Measurements from ENCODE around the gene PLCB4.

The PLCB4 gene

DNA sequence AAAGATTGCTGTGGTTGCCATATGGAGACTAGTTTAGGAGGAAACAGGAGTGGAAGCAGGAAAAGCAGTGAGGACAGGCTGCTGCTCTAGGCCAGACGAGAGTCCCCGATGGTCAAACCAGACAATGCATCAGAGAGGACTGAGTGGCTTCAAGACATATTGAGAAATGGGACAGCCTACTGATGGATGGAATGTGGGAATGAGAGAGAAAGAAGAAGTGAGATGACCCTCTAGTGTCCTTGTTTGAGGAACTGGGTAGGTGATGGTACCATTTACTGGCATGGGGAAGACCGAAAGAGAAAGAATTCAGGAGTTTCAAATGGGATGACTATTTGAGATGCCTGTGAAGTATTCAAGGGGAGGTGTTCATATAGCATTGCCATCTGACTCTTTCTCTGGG, 333.7 kb downstream of the PLCB4 start:
- DNase-seq (ENCODE audit: low spot score), result no peak

DNA sequence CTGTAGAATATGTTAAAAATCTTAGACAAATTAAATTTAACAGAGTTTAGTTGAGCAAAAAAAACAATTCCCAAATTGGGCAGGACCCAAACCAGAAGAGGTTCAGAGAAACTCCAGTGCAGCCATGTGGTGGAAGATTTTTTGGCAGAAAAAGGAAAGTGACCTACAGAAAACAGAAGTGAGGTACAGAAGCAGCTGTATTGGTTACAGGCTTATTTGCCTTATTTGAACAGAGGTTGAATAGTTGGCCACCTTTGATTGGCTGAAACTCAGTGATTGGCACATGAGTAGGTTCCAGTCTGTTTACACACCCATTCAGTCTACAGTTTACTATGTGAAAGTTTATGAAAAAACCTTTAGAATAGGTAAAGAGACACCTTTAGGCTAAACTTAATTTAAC, 334.6 kb downstream of the PLCB4 start:
- DNase-seq (ENCODE audit: low spot score), result no peak

DNA sequence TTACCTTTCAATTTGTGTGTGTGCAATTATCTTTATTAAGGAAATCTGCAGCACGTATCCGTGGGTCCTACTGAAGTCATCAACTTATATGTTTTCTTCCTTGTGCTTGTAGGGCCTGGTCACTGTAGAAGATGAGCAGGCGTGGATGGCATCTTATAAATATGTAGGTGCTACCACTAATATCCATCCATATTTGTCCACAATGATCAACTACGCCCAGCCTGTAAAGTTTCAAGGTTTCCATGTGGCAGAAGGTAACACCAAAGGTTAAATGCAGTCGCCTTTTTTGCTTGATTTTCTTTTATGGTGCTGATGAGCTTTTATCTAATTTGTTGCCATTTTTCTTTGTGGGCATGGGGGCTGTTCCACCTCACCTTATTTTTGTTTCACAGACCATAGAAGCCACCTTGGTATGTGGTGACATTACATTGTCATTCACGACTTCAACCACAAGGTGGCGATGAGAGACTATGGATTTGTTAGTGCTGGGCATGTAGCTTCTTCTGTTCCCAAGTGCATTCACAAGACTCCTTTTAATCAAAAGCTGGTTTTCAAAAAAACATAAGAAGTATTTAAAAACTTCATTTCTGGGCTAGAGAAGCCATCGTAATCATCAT, 339.0 kb downstream of the PLCB4 start:
- peak; percentile 58 for DNase-seq (ENCODE audit: low spot score)

DNA sequence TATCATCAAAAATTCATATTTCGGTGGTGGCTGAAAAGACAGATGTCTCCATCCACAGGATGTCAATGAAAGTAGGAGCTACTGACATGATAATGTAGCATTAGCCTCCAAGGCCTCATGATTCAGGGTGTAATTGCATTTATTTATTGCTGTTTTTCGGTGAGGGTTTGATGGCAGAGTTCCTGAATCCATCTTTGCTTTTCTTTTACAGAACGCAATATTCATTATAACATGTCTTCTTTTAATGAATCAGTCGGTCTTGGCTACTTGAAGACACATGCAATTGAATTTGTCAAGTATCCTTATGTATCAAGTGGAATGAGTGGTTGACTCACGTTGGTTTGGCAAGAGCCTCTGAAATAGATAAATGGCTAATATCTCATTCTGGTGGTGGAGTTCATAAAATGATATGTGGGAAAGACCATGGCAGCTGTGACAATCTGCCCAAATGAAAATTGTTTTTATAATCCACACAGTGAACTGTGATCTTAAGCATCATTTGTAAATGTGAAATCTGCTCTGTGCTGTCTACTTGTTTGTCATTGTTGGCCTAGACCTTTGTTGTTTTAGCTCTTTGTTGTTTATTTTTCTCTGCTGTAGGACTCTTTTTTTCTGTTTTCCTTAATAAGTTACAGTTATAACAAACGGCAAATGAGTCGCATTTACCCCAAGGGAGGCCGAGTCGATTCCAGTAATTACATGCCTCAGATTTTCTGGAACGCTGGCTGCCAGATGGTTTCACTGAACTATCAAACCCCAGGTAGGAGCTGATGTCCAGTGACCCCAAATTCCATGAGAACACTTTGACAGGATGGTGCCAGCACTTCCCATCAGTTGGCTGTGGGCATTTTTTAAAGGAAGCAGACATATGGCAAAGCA, 339.8 kb downstream of the PLCB4 start:
- DNase-seq (ENCODE audit: low spot score), result no peak

DNA sequence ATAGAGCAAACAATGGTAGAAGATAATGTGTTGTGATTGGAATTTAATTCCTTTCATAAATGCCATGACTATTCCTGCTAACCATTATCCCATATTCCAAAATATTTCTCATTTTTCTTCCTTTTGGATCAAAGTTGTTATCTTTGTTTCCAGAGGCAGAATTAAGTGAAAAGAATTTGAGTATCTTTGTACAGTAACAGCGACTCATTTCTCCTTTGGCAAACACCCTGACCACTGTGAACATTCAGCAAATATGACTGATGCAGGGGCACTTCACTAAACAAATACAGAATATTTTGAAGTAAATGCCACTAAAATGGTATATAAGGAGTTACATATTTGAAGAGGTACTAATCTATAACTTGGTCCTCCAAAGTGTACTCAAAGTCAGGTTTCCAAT, 340.5 kb downstream of the PLCB4 start:
- DNase-seq (ENCODE audit: low spot score), result no peak

DNA sequence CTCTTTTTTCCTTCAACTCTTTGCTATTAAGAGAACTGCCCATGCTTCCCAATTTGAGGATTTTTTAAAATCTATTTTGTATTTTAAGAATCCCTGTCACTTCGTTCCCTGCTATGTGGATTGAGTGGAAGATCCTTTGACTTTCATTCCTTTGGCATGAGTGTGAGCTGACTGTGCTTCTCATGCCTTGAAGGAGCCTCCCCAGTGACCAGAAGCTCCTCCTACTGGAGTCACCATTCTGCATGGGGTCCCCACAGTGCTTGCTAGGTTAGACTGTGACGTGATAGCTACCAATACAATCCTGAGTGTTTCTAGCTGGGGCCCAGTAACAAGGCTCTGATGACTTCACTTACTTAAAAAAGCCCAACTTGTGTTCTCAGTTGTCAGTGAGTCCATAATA, 341.1 kb downstream of the PLCB4 start:
- no peak for DNase-seq (ENCODE audit: low spot score)

DNA sequence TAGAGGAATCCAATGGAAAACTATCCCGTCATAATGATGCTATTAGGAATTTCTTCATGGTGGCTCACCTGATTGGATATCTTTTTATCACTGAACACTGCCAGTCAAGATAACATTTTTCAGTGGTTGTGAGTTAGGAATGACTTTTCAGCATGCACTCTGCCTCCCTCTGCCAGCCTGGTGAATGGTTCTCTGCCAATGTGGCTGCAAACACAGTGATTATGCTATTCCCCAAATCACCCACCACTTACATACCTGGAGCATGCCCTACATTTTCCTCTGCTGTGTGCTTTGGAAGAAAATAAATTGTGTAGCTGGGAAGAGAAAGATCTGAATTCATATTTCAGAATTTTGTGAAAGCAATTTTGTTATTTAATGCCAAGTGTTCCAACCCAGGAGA, 342.9 kb downstream of the PLCB4 start:
- no peak for DNase-seq (ENCODE audit: low spot score)

DNA sequence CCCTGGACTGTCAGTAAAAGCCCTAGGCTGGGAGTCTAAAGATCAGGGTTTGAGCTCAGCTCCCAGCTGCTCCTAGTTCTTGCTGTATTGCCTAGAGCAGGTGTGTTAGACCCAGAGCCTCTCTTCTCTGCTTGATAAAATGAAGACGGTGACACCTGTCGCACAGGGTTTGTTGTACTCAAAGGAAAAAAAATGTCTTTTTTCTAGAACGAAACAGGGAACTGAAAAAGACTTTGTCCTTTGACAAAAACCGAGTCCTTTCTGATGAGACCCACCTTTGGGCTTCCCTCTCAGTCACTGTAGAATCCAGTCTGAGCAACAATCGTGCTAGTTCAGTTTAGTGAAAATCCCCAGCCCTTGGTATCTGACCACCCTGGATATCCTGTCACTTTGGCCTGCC, 343.4 kb downstream of the PLCB4 start:
- no peak for DNase-seq (ENCODE audit: low spot score)

DNA sequence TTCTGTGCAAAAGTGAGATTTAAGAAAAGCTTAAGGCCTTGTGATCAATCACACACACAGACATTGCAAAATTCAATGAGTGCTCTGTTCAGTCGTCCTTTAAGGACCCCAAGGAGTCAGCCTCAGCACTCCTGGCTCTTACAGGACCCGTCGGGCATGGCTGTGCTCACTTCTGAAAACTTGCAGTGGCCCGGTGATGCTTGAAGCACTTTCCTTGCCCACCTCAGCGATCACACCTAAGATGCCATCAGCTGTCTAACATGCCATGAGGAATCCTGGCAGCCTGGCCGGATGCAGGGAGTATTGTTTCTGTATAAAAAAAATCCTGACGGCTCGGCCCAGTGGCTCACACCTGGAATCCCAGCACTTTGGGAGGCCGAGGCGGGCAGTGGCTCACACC, 344.1 kb downstream of the PLCB4 start:
- DNase-seq (ENCODE audit: low spot score), result no peak

DNA sequence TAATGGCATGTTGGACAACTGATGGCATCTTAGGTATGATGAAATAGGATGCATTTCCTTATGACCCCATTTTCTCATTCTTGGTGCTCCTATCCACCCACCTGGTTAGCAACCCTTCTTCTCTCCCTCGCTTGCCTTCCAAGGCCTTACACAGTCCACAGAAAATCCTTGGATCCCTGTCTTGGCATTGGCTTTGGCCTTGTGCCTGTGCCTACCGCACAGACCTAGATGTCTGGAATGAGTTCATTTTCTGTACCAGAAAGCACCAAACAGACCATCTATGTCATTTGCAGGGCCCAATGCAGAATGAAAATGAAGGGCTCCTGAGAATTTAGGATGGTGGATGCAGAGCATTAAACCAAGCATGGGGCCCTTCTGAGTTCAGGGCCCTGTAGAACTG, 346.5 kb downstream of the PLCB4 start:
- no peak for DNase-seq (ENCODE audit: low spot score)

DNA sequence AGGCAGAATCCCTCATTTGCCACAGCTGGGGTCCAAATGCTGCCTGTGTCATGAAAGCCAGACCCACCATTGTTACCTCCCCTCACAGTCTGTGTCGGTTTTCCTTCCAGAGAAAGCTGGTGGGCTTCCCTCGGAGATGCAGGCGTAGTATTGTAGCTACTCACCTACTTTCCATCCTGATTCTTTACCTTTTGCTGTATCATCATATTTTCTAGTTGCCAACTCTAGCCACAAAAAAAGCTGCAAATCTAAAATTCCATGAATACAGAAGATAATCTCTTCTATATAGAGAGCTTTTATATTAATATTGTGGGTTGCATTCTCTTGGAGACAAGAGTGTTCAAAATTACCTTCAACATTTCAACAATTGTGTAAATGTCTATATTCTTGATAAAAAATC, 347.5 kb downstream of the PLCB4 start:
- no peak for DNase-seq (ENCODE audit: low spot score)

DNA sequence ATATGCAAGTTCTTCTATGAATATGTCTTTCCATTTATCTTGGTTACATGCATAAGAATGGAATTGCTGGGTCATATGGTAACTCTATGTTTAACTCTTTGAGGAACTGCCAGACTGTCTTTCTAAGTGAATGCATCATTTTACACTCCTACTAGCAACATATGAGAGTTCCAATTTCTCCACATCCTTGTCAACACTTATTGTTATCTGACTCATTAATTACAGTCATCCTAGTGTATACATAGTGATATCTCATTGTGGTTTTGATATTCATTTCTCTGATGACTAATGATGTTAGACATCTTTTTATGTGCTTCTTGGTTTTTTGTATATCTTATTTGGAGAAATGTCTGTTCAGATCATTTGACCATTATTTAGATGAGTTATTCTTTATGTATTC, 348.8 kb downstream of the PLCB4 start:
- DNase-seq (ENCODE audit: low spot score), result no peak

DNA sequence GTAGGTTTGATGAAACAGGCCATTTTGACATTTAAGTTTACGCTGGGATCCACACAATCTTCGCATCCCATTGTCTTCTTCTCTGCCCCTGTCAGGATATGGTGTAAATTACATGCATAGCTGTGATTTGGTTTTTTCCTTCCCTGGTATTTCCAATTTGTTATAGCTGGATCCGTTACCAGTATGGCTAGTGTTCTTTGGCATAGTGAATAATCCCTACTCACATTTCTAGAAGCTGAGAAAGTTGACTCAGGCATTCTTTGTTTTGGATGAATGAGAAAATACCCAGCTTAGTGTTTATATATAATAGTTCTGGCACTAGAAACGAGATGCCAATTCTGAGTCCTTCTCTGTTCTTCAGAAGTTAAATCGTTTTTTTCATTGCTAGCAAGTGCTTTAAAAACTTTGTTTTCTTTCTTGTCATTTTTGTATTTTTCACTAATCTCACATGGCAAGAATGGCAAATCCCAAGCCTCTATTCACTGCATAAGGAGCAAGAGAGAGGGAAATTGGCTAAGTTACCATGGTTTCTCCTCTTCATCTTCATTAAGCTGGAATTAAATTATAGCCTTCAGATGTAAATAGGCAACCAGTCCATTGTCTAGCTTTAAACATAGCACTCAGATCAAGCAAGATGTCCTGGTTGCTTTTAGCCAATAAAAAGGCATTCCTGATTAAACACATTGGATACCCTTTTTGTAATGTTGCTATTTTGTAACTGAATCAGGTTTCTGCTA, 353.6 kb downstream of the PLCB4 start:
- no peak for DNase-seq (ENCODE audit: low spot score)

DNA sequence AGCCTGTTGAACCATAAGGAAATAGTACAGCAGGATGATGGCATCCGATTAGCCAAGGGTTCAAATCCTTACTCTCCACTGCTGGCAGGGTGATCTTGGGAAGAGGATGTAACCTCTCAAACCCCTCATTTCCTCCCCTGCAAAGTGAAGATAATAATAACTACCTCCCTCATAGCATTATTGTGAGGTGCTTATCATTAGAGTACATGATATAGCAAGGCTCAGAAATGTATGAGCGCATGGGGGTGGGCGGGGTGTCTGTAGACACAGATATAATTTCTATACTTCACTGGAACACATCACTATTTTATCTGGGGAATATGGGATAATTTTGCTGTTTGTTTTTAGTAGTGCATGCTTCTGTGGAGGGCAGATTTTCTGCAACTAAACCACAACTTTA, 355.7 kb downstream of the PLCB4 start:
- no peak for DNase-seq (ENCODE audit: low spot score)

DNA sequence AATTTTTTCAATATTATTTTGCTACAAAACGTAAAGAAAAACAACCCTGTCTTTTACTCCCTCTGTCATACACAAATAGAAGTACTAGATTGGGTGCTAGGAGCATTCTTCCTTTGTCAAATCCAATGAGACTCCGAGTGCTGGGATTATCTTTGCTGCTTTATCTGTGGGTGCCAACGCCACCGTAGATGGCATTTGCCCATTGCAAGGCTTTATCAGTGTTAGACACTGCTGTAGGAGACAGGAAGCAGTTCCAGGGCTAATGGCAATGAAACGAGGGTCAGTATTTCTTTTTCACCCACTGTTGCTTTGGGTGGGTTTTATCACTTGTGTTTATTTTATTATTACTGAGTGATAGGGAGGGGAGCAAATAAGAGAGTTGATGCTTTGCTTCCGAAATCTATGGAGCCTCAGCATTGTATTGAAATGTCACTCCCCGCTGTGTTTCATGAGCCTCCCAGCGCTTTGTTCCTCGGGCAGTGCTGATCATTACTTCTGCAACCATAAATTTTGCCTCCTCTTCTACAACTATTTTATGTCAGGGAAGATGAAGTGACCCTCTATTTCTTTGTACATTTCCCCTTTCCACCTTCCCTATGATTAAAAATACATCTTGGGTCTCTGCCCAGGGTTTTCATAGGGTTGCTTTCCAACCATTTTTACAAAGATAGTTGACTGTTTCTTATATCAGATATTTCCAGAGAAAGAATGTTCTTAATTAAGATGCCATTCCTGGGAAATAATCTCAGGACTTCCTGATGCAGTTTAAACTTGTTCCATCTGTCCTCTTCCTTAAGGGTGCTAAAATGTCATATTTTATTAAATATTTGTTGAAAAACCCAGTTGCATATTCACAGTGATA, 358.8 kb downstream of the PLCB4 start:
- DNase-seq (ENCODE audit: low spot score), result no peak

DNA sequence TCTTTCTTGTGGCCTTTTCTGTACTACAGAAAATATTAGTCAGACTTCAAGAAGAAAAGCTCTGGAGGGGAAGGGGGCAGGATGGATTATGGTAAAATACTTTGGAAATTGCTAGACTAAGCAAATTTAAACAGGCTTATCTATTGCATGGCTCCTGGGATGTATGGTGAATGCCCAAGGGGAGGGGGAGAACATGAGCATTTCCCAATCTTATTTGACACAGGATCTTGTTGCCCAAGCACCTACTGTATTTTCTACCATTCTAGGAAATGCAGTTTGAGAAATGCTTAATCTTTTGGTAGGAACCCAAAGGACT, 359.4 kb downstream of the PLCB4 start:
- no peak for DNase-seq (ENCODE audit: low spot score)

DNA sequence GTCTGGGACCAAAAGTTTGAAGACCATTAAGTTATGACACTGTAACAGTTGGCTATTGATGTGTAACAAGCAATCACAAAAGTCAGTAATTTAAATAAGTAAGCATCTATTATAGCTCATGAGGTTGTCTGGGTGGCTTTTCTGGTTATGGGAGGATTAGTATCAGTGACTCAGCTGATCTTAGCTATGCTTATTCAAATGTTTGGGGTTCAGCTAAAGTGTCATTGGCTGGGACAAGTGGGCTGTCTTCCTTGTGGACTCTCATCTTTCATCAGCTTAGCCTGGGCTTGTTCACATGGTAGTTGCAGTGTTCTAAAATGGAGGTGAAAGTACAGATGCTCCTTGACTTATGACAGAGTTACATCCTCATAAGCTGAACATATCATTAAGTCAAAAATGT, 370.9 kb downstream of the PLCB4 start:
- DNase-seq (ENCODE audit: low spot score), result no peak

DNA sequence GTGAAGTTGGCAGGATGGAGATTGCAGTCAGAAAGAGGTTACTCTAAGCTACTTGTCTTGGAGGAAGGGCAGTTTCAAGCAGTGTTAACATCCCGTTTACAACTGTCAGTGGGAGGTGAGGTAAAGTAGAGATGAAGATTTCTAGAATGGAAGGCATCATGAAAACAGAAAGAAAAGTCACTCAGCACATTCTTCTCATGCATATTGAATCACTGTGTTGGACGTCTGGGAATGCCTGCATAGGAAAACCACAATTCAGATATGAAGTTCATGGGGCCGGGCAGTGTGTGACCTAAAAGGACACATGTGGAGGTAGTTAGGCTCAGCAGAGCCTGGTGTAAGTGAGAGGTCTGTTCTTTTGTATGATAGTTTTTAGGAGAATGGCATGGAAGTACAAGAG, 372.0 kb downstream of the PLCB4 start:
- DNase-seq (ENCODE audit: low spot score), result no peak

DNA sequence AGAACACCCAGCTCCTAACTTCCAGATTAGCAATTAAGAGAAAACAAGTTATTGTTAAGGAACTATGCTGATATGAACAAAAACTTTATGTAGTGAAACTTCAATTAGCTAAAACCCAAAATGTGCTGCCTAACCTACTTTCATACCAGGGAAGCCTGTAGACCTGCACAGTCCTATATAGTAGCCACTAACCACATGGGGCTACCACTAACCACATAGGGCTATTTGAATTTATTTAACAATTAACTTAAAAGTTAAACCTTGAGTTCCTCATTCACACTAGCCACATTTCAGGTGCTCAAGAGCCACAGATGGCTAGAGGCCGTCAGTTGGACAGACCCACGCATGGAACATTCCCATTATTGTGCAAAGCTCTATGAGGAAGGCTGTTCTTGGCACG, 373.1 kb downstream of the PLCB4 start:
- no peak for DNase-seq (ENCODE audit: low spot score)

DNA sequence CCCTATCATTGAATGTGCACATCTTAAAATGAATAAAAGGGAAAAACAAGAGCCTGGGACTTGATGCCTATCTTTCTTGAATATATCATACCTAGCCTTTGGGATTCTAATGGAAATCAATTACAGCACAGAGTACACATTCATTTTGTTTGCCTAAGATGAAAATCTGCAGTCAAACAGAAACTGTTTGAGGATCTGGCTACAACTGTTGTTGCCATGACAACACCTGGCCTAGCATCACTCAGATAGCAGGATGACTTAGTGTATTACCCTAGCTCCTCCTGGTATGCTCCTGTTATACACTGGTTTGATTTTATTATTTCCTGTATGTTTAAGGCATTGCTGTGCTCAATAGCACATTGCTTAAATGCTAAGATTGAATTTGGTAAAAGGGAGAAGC, 374.0 kb downstream of the PLCB4 start:
- DNase-seq (ENCODE audit: low spot score), result peak; percentile 9

DNA sequence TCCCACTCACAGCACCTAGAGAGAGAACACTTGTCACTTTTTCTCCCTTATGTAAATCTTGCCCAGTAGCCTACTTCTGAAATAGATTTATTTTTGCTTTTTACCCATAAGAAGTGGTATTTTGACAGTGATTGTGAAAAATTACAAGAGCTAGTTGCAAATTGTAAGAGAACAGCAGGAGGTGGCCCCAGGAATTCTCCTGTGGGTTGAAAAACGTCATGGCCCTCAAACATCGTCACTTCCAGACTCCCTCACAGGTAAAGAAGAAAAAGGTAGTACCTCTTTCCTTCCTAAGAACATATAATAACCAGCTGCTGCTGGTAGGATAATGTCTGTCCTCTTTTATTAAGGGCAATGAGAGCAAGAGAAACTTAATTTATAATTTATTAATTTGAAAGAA, 376.0 kb downstream of the PLCB4 start:
- no peak for DNase-seq (ENCODE audit: low spot score)

DNA sequence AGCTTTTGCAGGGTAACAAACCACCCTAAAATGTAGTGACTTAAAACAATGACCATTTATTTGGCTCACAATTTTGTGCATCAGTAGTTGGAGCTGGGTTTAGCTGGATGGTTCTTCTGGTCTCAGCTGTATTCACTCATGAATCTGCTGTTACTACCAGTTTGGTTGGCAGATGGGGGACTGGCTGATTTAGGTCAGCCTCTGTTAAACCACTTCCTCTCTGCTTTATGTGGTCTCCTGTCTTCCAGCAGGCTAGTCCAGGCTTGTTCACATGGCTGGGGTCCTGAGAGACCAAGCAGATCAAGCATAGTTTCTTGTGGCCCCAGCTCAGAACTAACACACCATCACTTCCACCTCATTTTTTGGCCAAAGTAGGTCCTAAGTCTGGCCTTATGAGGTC, 378.3 kb downstream of the PLCB4 start:
- no peak for DNase-seq (ENCODE audit: low spot score)

Data from activated CD4-positive, alpha-beta T cell treated with anti-CD3 and anti-CD28 coated beads, Interleukin-2, Interleukin-4, amounts not matched to agents 100 ng/mL and 50 ng/mL, durations not matched to agents 16 hours and 8 hours (primary cell).